ENCODE measurements around the gene SMIM15.

The SMIM15 gene

GRCh38 chr5:61183538-61183937 is 21.3 kb upstream of the SMIM15 start:
- DNase-seq, result no peak
- Histone ChIP-seq H3K27me3 (replicated peaks; ENCODE audit: control insufficient read depth, insufficient read depth, low read length, poor library complexity, severe bottlenecking) (no peaks in the 10 kb centered on the region), H3K27ac (ENCODE audit: insufficient read depth, low read length, poor library complexity, severe bottlenecking) (no peak overlapping the region), H3K36me3 (ENCODE audit: control insufficient read depth, insufficient read depth, low read length) (no peaks in the 10 kb centered on the region), H3K4me3 (ENCODE audit: insufficient read depth, low read depth, low read length, poor library complexity, severe bottlenecking) (no peak overlapping the region), H3K9me3 (ENCODE audit: control insufficient read depth, low read length) (no peaks in the 10 kb centered on the region), H3K4me1 (ENCODE audit: control insufficient read depth, insufficient read depth, low read length, poor library complexity, severe bottlenecking) (no peaks in the 10 kb centered on the region)

GRCh38 chr5:61182449-61182848 is 20.2 kb upstream of the SMIM15 start:
- Histone ChIP-seq H3K27ac (ENCODE audit: insufficient read depth, low read length, poor library complexity, severe bottlenecking) (no peak overlapping the region), H3K36me3 (ENCODE audit: control insufficient read depth, insufficient read depth, low read length) (no peaks in the 10 kb centered on the region), H3K9me3 (ENCODE audit: control insufficient read depth, low read length) (no peaks in the 10 kb centered on the region), H3K4me3 (ENCODE audit: insufficient read depth, low read depth, low read length, poor library complexity, severe bottlenecking) (no peak overlapping the region), H3K4me1 (ENCODE audit: control insufficient read depth, insufficient read depth, low read length, poor library complexity, severe bottlenecking) (no peaks in the 10 kb centered on the region), H3K27me3 (replicated peaks; ENCODE audit: control insufficient read depth, insufficient read depth, low read length, poor library complexity, severe bottlenecking) (no peaks in the 10 kb centered on the region)
- DNase-seq, result no peak

- no peak for DNase-seq
- no peak overlapping the region for H3K27ac ChIP-seq (ENCODE audit: insufficient read depth, low read length, poor library complexity, severe bottlenecking)
- no peaks in the 10 kb centered on the region for H3K36me3 ChIP-seq (ENCODE audit: control insufficient read depth, insufficient read depth, low read length)
- no peaks in the 10 kb centered on the region for H3K9me3 ChIP-seq (ENCODE audit: control insufficient read depth, low read length)
- no peak overlapping the region for H3K4me3 ChIP-seq (ENCODE audit: insufficient read depth, low read depth, low read length, poor library complexity, severe bottlenecking)
- no peaks in the 10 kb centered on the region for H3K4me1 ChIP-seq (ENCODE audit: control insufficient read depth, insufficient read depth, low read length, poor library complexity, severe bottlenecking)
- no peaks in the 10 kb centered on the region for H3K27me3 ChIP-seq (replicated peaks; ENCODE audit: control insufficient read depth, insufficient read depth, low read length, poor library complexity, severe bottlenecking)
These were observed 18.6 kb upstream of the SMIM15 start for GRCh38 chr5:61180886-61181285.

GRCh38 chr5:61178702-61179101 is 16.4 kb upstream of the SMIM15 start:
- Histone ChIP-seq H3K9me3 (ENCODE audit: control insufficient read depth, low read length) (no peaks in the 10 kb centered on the region), H3K4me3 (ENCODE audit: insufficient read depth, low read depth, low read length, poor library complexity, severe bottlenecking) (no peak overlapping the region), H3K4me1 (ENCODE audit: control insufficient read depth, insufficient read depth, low read length, poor library complexity, severe bottlenecking) (no peaks in the 10 kb centered on the region), H3K27ac (ENCODE audit: insufficient read depth, low read length, poor library complexity, severe bottlenecking) (no peak overlapping the region), H3K27me3 (replicated peaks; ENCODE audit: control insufficient read depth, insufficient read depth, low read length, poor library complexity, severe bottlenecking) (no peaks in the 10 kb centered on the region), H3K36me3 (ENCODE audit: control insufficient read depth, insufficient read depth, low read length) (no peaks in the 10 kb centered on the region)
- DNase-seq, result no peak

- Histone ChIP-seq H3K27ac (ENCODE audit: insufficient read depth, low read length, poor library complexity, severe bottlenecking) (no peak overlapping the region), H3K4me1 (ENCODE audit: control insufficient read depth, insufficient read depth, low read length, poor library complexity, severe bottlenecking) (no peaks in the 10 kb centered on the region)
- no peak for DNase-seq
These were observed 15.4 kb upstream of the SMIM15 start for GRCh38 chr5:61177716-61178115.

GRCh38 chr5:61177070-61177469 is 14.8 kb upstream of the SMIM15 start:
- Histone ChIP-seq H3K27me3 (replicated peaks; ENCODE audit: control insufficient read depth, insufficient read depth, low read length, poor library complexity, severe bottlenecking) (no peaks in the 10 kb centered on the region), H3K36me3 (ENCODE audit: control insufficient read depth, insufficient read depth, low read length) (no peaks in the 10 kb centered on the region), H3K4me1 (ENCODE audit: control insufficient read depth, insufficient read depth, low read length, poor library complexity, severe bottlenecking) (no peaks in the 10 kb centered on the region), H3K27ac (ENCODE audit: insufficient read depth, low read length, poor library complexity, severe bottlenecking) (no peak overlapping the region), H3K4me3 (ENCODE audit: insufficient read depth, low read depth, low read length, poor library complexity, severe bottlenecking) (no peak overlapping the region), H3K9me3 (ENCODE audit: control insufficient read depth, low read length) (no peaks in the 10 kb centered on the region)
- no peak for DNase-seq

More at GRCh38 chr5:61177716-61178115, 15.4 kb upstream of the SMIM15 start:
- H3K9me3 ChIP-seq (ENCODE audit: control insufficient read depth, low read length), result no peaks in the 10 kb centered on the region
- no peak overlapping the region for H3K4me3 ChIP-seq (ENCODE audit: insufficient read depth, low read depth, low read length, poor library complexity, severe bottlenecking)
- H3K27me3 ChIP-seq (replicated peaks; ENCODE audit: control insufficient read depth, insufficient read depth, low read length, poor library complexity, severe bottlenecking), result no peaks in the 10 kb centered on the region
- no peaks in the 10 kb centered on the region for H3K36me3 ChIP-seq (ENCODE audit: control insufficient read depth, insufficient read depth, low read length)

- no peak for DNase-seq
- H3K9me3 ChIP-seq (ENCODE audit: control insufficient read depth, low read length), result no peaks in the 10 kb centered on the region
- no peak overlapping the region for H3K4me3 ChIP-seq (ENCODE audit: insufficient read depth, low read depth, low read length, poor library complexity, severe bottlenecking)
- H3K27ac ChIP-seq (ENCODE audit: insufficient read depth, low read length, poor library complexity, severe bottlenecking), result no peak overlapping the region
- no peaks in the 10 kb centered on the region for H3K4me1 ChIP-seq (ENCODE audit: control insufficient read depth, insufficient read depth, low read length, poor library complexity, severe bottlenecking)
- no peaks in the 10 kb centered on the region for H3K36me3 ChIP-seq (ENCODE audit: control insufficient read depth, insufficient read depth, low read length)
- no peaks in the 10 kb centered on the region for H3K27me3 ChIP-seq (replicated peaks; ENCODE audit: control insufficient read depth, insufficient read depth, low read length, poor library complexity, severe bottlenecking)
These were observed 14.4 kb upstream of the SMIM15 start for GRCh38 chr5:61176631-61177030.

GRCh38 chr5:61171479-61171878 is 9.2 kb upstream of the SMIM15 start:
- DNase-seq, result no peak
- H3K9me3 ChIP-seq (ENCODE audit: control insufficient read depth, low read length), result no peaks in the 10 kb centered on the region
- H3K36me3 ChIP-seq (ENCODE audit: control insufficient read depth, insufficient read depth, low read length), result no peaks in the 10 kb centered on the region

GRCh38 chr5:61168951-61169350 is 6.7 kb upstream of the SMIM15 start:
- no peaks in the 10 kb centered on the region for H3K4me1 ChIP-seq (ENCODE audit: control insufficient read depth, insufficient read depth, low read length, poor library complexity, severe bottlenecking)
- H3K36me3 ChIP-seq (ENCODE audit: control insufficient read depth, insufficient read depth, low read length), result no peaks in the 10 kb centered on the region
- H3K4me3 ChIP-seq (ENCODE audit: insufficient read depth, low read depth, low read length, poor library complexity, severe bottlenecking), result no peak overlapping the region
- no peak for DNase-seq
- no peak overlapping the region for H3K27ac ChIP-seq (ENCODE audit: insufficient read depth, low read length, poor library complexity, severe bottlenecking)
- no peaks in the 10 kb centered on the region for H3K27me3 ChIP-seq (replicated peaks; ENCODE audit: control insufficient read depth, insufficient read depth, low read length, poor library complexity, severe bottlenecking)
- H3K9me3 ChIP-seq (ENCODE audit: control insufficient read depth, low read length), result no peaks in the 10 kb centered on the region

More at GRCh38 chr5:61171479-61171878, 9.2 kb upstream of the SMIM15 start:
- H3K4me1 ChIP-seq (ENCODE audit: control insufficient read depth, insufficient read depth, low read length, poor library complexity, severe bottlenecking), result no peaks in the 10 kb centered on the region
- no peak overlapping the region for H3K4me3 ChIP-seq (ENCODE audit: insufficient read depth, low read depth, low read length, poor library complexity, severe bottlenecking)
- H3K27me3 ChIP-seq (replicated peaks; ENCODE audit: control insufficient read depth, insufficient read depth, low read length, poor library complexity, severe bottlenecking), result no peaks in the 10 kb centered on the region
- no peak overlapping the region for H3K27ac ChIP-seq (ENCODE audit: insufficient read depth, low read length, poor library complexity, severe bottlenecking)

GRCh38 chr5:61167382-61167781 is 5.1 kb upstream of the SMIM15 start:
- no peaks in the 10 kb centered on the region for H3K36me3 ChIP-seq (ENCODE audit: control insufficient read depth, insufficient read depth, low read length)
- H3K27me3 ChIP-seq (replicated peaks; ENCODE audit: control insufficient read depth, insufficient read depth, low read length, poor library complexity, severe bottlenecking), result no peaks in the 10 kb centered on the region
- H3K4me1 ChIP-seq (ENCODE audit: control insufficient read depth, insufficient read depth, low read length, poor library complexity, severe bottlenecking), result no peaks in the 10 kb centered on the region
- no peak for DNase-seq
- no peaks in the 10 kb centered on the region for H3K9me3 ChIP-seq (ENCODE audit: control insufficient read depth, low read length)
- no peak overlapping the region for H3K4me3 ChIP-seq (ENCODE audit: insufficient read depth, low read depth, low read length, poor library complexity, severe bottlenecking)
- H3K27ac ChIP-seq (ENCODE audit: insufficient read depth, low read length, poor library complexity, severe bottlenecking), result no peak overlapping the region

GRCh38 chr5:61163905-61164304 is 1.6 kb upstream of the SMIM15 start:
- Histone ChIP-seq H3K4me3 (ENCODE audit: insufficient read depth, low read depth, low read length, poor library complexity, severe bottlenecking) (no peak overlapping the region), H3K27me3 (replicated peaks; ENCODE audit: control insufficient read depth, insufficient read depth, low read length, poor library complexity, severe bottlenecking) (no peaks in the 10 kb centered on the region), H3K9me3 (ENCODE audit: control insufficient read depth, low read length) (no peaks in the 10 kb centered on the region), H3K27ac (ENCODE audit: insufficient read depth, low read length, poor library complexity, severe bottlenecking) (no peak overlapping the region), H3K36me3 (ENCODE audit: control insufficient read depth, insufficient read depth, low read length) (no peaks in the 10 kb centered on the region), H3K4me1 (ENCODE audit: control insufficient read depth, insufficient read depth, low read length, poor library complexity, severe bottlenecking) (no peaks in the 10 kb centered on the region)
- no peak for DNase-seq
